IMR-90 (cell line): Measurements from ENCODE around the gene SMYD1.

Experiments used
- CEBPB ChIP-seq: IDR thresholded peaks from 2 replicates; pipeline ENCODE4 v1.6.1; 2012; ENCODE audit warnings: low read depth, low read length, improper control_type of control experiment
- CHD1 ChIP-seq: IDR thresholded peaks from 2 replicates; pipeline ENCODE4 v1.6.1; 2012; ENCODE audit warnings: low read depth, low read length, improper control_type of control experiment
- MAFK ChIP-seq: IDR thresholded peaks from 2 replicates; pipeline ENCODE4 v1.6.1; 2012; ENCODE audit warnings: low read depth, low read length, improper control_type of control experiment
- MAZ ChIP-seq: IDR thresholded peaks from 2 replicates; pipeline ENCODE4 v1.6.1; 2012; ENCODE audit warnings: low read depth, mild to moderate bottlenecking, low read length, improper control_type of control experiment, moderate library complexity, borderline replicate concordance
- MXI1 ChIP-seq: IDR thresholded peaks from 2 replicates; pipeline ENCODE4 v1.6.1; 2012; ENCODE audit warnings: low read depth, mild to moderate bottlenecking, low read length, moderate library complexity, borderline replicate concordance
- POLR2A ChIP-seq: IDR thresholded peaks from 2 replicates; pipeline ENCODE4 v1.6.1; 2012; ENCODE audit warnings: mild to moderate bottlenecking, low read depth, low read length
- RCOR1 ChIP-seq: IDR thresholded peaks from 2 replicates; pipeline ENCODE4 v1.6.1; 2012; ENCODE audit warnings: mild to moderate bottlenecking, low read length, improper control_type of control experiment; ENCODE audit not compliant: insufficient replicate concordance
- SMC3 ChIP-seq: fragments of 150-350 bp; IDR thresholded peaks from 2 replicates; pipeline ENCODE4 v1.6.1; 2016; ENCODE audit warnings: low read depth, mild to moderate bottlenecking, antibody characterized with exemption, low read length, moderate library complexity
- USF2 ChIP-seq: fragments of 150-350 bp; IDR thresholded peaks from 2 replicates; pipeline ENCODE4 v1.6.1; 2017; ENCODE audit warnings: mild to moderate bottlenecking, antibody characterized with exemption, low read length, low read depth
- TF ChIP-seq, protein P1 (sequence below): conservative IDR thresholded peaks from 2 replicates; pipeline ENCODE4 v1.5.1; 2012; ENCODE audit warnings: mild to moderate bottlenecking, low read depth, low read length, improper control_type of control experiment
- TF ChIP-seq, protein P2 (sequence below): fragments of 150-350 bp; IDR thresholded peaks from 2 replicates; pipeline ENCODE4 v1.6.1; 2016; ENCODE audit warnings: low read depth, mild to moderate bottlenecking, low read length, moderate library complexity, borderline replicate concordance

DNA sequence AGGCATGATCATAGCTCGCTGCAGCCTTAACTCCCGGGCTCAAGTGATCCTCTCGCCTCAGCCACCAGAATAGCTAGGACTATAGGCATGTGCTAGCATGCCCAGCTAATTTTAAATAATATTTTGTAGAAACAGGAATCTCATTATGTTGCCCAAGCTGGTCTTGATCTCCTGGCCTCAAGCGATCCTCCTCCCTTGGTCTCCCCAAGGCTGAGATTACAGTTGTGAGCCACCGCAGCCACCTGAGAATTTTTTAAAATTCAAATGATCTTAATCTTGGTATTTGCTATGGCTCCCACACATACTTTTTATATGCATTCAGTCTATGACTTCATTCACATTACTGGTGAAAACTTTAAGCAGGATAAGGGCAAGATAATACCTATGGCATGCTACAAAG lies 25.1 kb upstream of the SMYD1 start:
- TF ChIP-seq, protein P1, sequence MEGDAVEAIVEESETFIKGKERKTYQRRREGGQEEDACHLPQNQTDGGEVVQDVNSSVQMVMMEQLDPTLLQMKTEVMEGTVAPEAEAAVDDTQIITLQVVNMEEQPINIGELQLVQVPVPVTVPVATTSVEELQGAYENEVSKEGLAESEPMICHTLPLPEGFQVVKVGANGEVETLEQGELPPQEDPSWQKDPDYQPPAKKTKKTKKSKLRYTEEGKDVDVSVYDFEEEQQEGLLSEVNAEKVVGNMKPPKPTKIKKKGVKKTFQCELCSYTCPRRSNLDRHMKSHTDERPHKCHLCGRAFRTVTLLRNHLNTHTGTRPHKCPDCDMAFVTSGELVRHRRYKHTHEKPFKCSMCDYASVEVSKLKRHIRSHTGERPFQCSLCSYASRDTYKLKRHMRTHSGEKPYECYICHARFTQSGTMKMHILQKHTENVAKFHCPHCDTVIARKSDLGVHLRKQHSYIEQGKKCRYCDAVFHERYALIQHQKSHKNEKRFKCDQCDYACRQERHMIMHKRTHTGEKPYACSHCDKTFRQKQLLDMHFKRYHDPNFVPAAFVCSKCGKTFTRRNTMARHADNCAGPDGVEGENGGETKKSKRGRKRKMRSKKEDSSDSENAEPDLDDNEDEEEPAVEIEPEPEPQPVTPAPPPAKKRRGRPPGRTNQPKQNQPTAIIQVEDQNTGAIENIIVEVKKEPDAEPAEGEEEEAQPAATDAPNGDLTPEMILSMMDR: no peak
- no peak for TF ChIP-seq SMC3
- no peak for TF ChIP-seq USF2
- TF ChIP-seq POLR2A: no peak
- no peak for TF ChIP-seq MAFK
- TF ChIP-seq CHD1: no peak
- no peak for TF ChIP-seq RCOR1
- TF ChIP-seq MAZ: no peak
- TF ChIP-seq MXI1: no peak
- TF ChIP-seq, protein P2, sequence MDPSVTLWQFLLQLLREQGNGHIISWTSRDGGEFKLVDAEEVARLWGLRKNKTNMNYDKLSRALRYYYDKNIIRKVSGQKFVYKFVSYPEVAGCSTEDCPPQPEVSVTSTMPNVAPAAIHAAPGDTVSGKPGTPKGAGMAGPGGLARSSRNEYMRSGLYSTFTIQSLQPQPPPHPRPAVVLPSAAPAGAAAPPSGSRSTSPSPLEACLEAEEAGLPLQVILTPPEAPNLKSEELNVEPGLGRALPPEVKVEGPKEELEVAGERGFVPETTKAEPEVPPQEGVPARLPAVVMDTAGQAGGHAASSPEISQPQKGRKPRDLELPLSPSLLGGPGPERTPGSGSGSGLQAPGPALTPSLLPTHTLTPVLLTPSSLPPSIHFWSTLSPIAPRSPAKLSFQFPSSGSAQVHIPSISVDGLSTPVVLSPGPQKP: no peak
- no peak for TF ChIP-seq CEBPB
